DMS114 treated with DMSO at 0.1 percent for 48 hours (cell line): Measurements from ENCODE around the gene TSPY3.
"Not testable (repeated sequence)": the region's sequence is repeated elsewhere in the genome, so short reads cannot be mapped to it uniquely, and the experiment has no call there.

Source experiments
- DNase-seq: peaks from one replicate; lab custom pipeline; 2025; ENCODE audit not compliant: unreplicated experiment; lab: John Stamatoyannopoulos, UW

Gene TSPY3

GRCh38 chrY:9398121-9398520 is at the start of gene TSPY3:
Gene TSPY3 (plus strand): TSS chrY:9398421. CDS start chrY:9398467, 46 bp downstream.
- DNase-seq: not testable (repeated sequence)

- DNase-seq: not testable (repeated sequence)
Observed at GRCh38 chrY:9357497-9357896, 40.7 kb upstream of the TSPY3 start, which contains the start of gene TSPY8. Gene TSPY8 (plus strand): TSS chrY:9357797. CDS start chrY:9357843, 46 bp downstream.

GRCh38 chrY:9396527-9396926 is 1.7 kb upstream of the TSPY3 start:
- not testable (repeated sequence) for DNase-seq
